GM18507 (cell line): ENCODE data around the gene XAB2.

Experiments used
- DNase-seq: peaks from one replicate; pipeline ENCODE4 v3.0.0; 2011; ENCODE audit warnings: low read depth; ENCODE audit not compliant: insufficient read length; ENCODE audit errors: extremely low spot score
- FAIRE-seq: peaks from 2 replicates; lab custom pipeline; 2011; peaks lifted over from hg19 to GRCh38; lab: Jason Lieb, UNC

XAB2 gene

GRCh38 chr19:7636691-7637373 is 7.5 kb upstream of the XAB2 start, which contains the start of gene STXBP2:
Gene STXBP2, plus strand, starts transcription at chr19:7637110. Its CDS starts 40 bp downstream, at chr19:7637150.
- DNase-seq: peak; percentile 97
- peak; percentile 96 for FAIRE-seq

GRCh38 chr19:7636317-7636690 is 7.0 kb upstream of the XAB2 start:
- FAIRE-seq: no peak
- DNase-seq: no peak

- FAIRE-seq (no peak), DNase-seq (no peak)
These were observed 6.3 kb upstream of the XAB2 start for GRCh38 chr19:7635670-7636069.

GRCh38 chr19:7633698-7634097 is 4.4 kb upstream of the XAB2 start, which contains the start of gene PCP2:
Gene PCP2, minus strand, starts transcription at chr19:7633719. Its CDS starts 262 bp downstream, at chr19:7633457.
- DNase-seq (no peak), FAIRE-seq (no peak)

- no peak for FAIRE-seq
These were observed 3.2 kb upstream of the XAB2 start for GRCh38 chr19:7632340-7633203.

GRCh38 chr19:7631577-7631976 is 2.2 kb upstream of the XAB2 start:
- DNase-seq (no peak), FAIRE-seq (no peak)

More at GRCh38 chr19:7632340-7633203, 3.2 kb upstream of the XAB2 start:
- DNase-seq: no peak

- no peak for DNase-seq
- no peak for FAIRE-seq
These were observed 595 bp downstream of the XAB2 start for GRCh38 chr19:7628589-7629311.

GRCh38 chr19:7627166-7627565 is 2.2 kb downstream of the XAB2 start:
- DNase-seq (no peak), FAIRE-seq (no peak)

GRCh38 chr19:7625763-7626372 is 3.5 kb downstream of the XAB2 start:
- no peak for FAIRE-seq
- no peak for DNase-seq

GRCh38 chr19:7624810-7625209 is 4.5 kb downstream of the XAB2 start:
- DNase-seq: no peak
- FAIRE-seq: no peak

- FAIRE-seq: no peak
- DNase-seq: no peak
These were observed 5.4 kb downstream of the XAB2 start for GRCh38 chr19:7623725-7624603.

GRCh38 chr19:7622933-7623685 is 6.2 kb downstream of the XAB2 start:
- FAIRE-seq: no peak
- DNase-seq: no peak

- no peak for FAIRE-seq
- DNase-seq: no peak
These were observed 8.6 kb downstream of the XAB2 start for GRCh38 chr19:7620442-7621412.

- FAIRE-seq (no peak), DNase-seq (no peak)
These were observed 9.5 kb downstream of the XAB2 start for GRCh38 chr19:7619671-7620441.

GRCh38 chr19:7618771-7619510 is 10.4 kb downstream of the XAB2 start:
- FAIRE-seq (no peak), DNase-seq (no peak)

- DNase-seq (no peak), FAIRE-seq (no peak)
These were observed 11.0 kb downstream of the XAB2 start for GRCh38 chr19:7618348-7618747.
